Neural progenitor cell (in vitro differentiated cells): Measurements from ENCODE around the gene GTF2IRD1. TPM values are rescaled to one million over a fixed set of nuclear protein-coding genes. Genes with fewer than 3 reads are reported as not detected.
A peak's percentile ranks its signal among the peaks of the same experiment; 100 is the strongest.
"Not testable (repeated sequence)": the region's sequence is repeated elsewhere in the genome, so short reads cannot be mapped to it uniquely, and the experiment has no call there.

ENCODE experiments used
- DNase-seq: peaks from one replicate; pipeline ENCODE4 v3.0.0-alpha.2; 2016; ENCODE audit warnings: low spot score
- H2AFZ ChIP-seq: fragments of 200-600 bp; sonication (generic); replicated peaks from 2 replicates; pipeline ENCODE4 v1.6.1; 2016; ENCODE audit warnings: antibody characterized with exemption
- H3F3A ChIP-seq: fragments of 200-600 bp; sonication (generic); 2 replicates; pipeline ENCODE4 v1.6.1; 2016; ENCODE audit warnings: antibody characterized with exemption, low read depth
- H3K27ac ChIP-seq: fragments of 200-600 bp; sonication (generic); 2 replicates; pipeline ENCODE4 v1.5.1; 2016; ENCODE audit warnings: mild to moderate bottlenecking
- H3K27me3 ChIP-seq: fragments of 200-600 bp; sonication (generic); 2 replicates; pipeline ENCODE4 v1.6.1; 2016; ENCODE audit warnings: mild to moderate bottlenecking, moderate library complexity
- H3K36me3 ChIP-seq: fragments of 200-600 bp; sonication (generic); 2 replicates; pipeline ENCODE4 v1.5.1; 2016
- H3K4me1 ChIP-seq: fragments of 200-600 bp; sonication (generic); 2 replicates; pipeline ENCODE4 v1.6.1; 2016; ENCODE audit warnings: mixed run types
- H3K4me2 ChIP-seq: fragments of 200-600 bp; sonication (generic); 2 replicates; pipeline ENCODE4 v1.6.1; 2016
- H3K4me3 ChIP-seq: fragments of 200-600 bp; sonication (generic); 2 replicates; pipeline ENCODE4 v1.5.1; 2016
- H3K79me2 ChIP-seq: fragments of 200-600 bp; sonication (generic); 2 replicates; pipeline ENCODE4 v1.6.1; 2016; ENCODE audit warnings: low read depth
- H3K9ac ChIP-seq: fragments of 200-600 bp; sonication (generic); 2 replicates; pipeline ENCODE4 v1.6.1; 2016
- H3K9me3 ChIP-seq: fragments of 200-600 bp; sonication (generic); 2 replicates; pipeline ENCODE4 v1.5.1; 2016; ENCODE audit warnings: low read depth
- H4K20me1 ChIP-seq: fragments of 200-600 bp; sonication (generic); 2 replicates; pipeline ENCODE4 v1.6.1; 2016; ENCODE audit warnings: low read depth
- H3K27ac Mint-ChIP-seq: 3 replicates; pipeline ENCODE4 v1.8.0; 2021; ENCODE audit warnings: mixed read lengths
- H3K27me3 Mint-ChIP-seq: 2 replicates; pipeline ENCODE4 v1.8.0; 2022; ENCODE audit warnings: low read depth, mild to moderate bottlenecking, inconsistent platforms, moderate library complexity, mixed read lengths; ENCODE audit not compliant: insufficient read depth
- H3K36me3 Mint-ChIP-seq: 3 replicates; pipeline ENCODE4 v1.8.0; 2021; ENCODE audit warnings: mixed read lengths
- H3K4me1 Mint-ChIP-seq: 3 replicates; pipeline ENCODE4 v1.8.0; 2021; ENCODE audit warnings: mixed read lengths
- H3K4me3 Mint-ChIP-seq: 3 replicates; pipeline ENCODE4 v1.8.0; 2021; ENCODE audit warnings: mild to moderate bottlenecking, moderate library complexity, mixed read lengths
- H3K9me3 Mint-ChIP-seq: 3 replicates; pipeline ENCODE4 v1.8.0; 2020; ENCODE audit warnings: mixed read lengths
- EZH2 ChIP-seq: fragments of 200-600 bp; sonication (generic); IDR thresholded peaks from 2 replicates; pipeline ENCODE4 v1.6.1; 2017; ENCODE audit warnings: antibody characterized with exemption, mild to moderate bottlenecking, moderate library complexity
- EZH2phosphoT487 ChIP-seq: fragments of 200-600 bp; sonication (generic); IDR thresholded peaks from 2 replicates; pipeline ENCODE4 v1.6.1; 2017; ENCODE audit warnings: antibody characterized with exemption
- total RNA-seq: library from RNA; depleted of rRNA; stranded (reverse); fragments of >200 nt; gene quantifications from 2 replicates; pipeline ENCODE4 v1.2.3, GENCODE V29; 2015; ENCODE audit warnings: low replicate concordance
- TF ChIP-seq, protein P1 (sequence below): fragments of 200-600 bp; sonication (generic); IDR thresholded peaks from 2 replicates; pipeline ENCODE4 v1.5.1; 2017; ENCODE audit warnings: antibody characterized with exemption, mild to moderate bottlenecking

GTF2IRD1 gene
- total RNA-seq, 1 donor from 2014 or later = 25.6 TPM

DNA sequence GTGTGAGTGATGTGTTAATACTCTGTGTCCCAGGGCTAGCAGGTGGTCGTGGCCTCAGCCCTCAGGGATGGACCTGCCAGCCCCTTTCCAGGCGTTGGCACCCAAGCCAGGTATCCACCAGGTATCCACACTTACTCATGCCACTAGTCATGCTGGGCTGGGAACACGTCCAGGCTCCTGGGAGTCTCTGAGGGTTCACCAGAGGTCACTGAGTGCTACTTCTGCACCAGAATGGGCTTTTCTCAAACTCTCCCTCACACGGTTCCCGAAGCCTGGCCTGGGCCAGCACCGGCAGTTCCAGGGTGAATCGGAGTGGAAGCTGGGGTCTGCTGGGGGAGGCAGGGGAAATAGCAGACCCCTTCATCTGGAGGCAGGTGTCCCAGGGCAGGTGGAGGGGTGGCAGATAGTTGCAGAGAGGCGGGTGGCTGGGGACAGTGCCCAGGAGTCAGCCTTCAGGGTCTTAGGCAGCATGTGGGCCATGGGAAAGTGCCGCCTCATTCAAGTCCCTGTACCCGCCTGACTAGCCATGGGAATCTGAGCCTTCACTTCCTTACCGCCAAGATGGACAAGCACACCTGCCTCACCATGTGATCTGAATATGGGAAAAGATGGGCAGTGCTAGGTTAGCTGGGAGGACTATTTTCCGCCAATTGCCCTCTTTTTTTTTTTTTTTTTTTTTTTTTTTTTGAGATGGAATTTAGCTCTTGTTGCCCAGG, 108.3 kb downstream of the GTF2IRD1 start:
- H3K36me3 Mint-ChIP-seq = peaks cover 25% of the 10 kb centered on the region
- no peak overlapping the region for H3K27ac Mint-ChIP-seq
- Histone ChIP-seq H3K27me3 (no peaks in the 10 kb centered on the region), H4K20me1 (no peaks in the 10 kb centered on the region), H3F3A (no peaks in the 10 kb centered on the region), H3K36me3 (no peaks in the 10 kb centered on the region), H3K79me2 (no peaks in the 10 kb centered on the region), H3K4me3 (no peak overlapping the region), H3K4me1 (no peaks in the 10 kb centered on the region), H2AFZ (no peak overlapping the region), H3K9me3 (no peaks in the 10 kb centered on the region), H3K4me2 (no peak overlapping the region), H3K9ac (no peak overlapping the region), H3K27ac (no peak overlapping the region)
- no peak for DNase-seq
- H3K4me1 Mint-ChIP-seq = no peaks in the 10 kb centered on the region
- H3K4me3 Mint-ChIP-seq = no peak overlapping the region
- TF ChIP-seq EZH2 = no peak
- TF ChIP-seq EZH2phosphoT487 = no peak
- TF ChIP-seq, protein P1, sequence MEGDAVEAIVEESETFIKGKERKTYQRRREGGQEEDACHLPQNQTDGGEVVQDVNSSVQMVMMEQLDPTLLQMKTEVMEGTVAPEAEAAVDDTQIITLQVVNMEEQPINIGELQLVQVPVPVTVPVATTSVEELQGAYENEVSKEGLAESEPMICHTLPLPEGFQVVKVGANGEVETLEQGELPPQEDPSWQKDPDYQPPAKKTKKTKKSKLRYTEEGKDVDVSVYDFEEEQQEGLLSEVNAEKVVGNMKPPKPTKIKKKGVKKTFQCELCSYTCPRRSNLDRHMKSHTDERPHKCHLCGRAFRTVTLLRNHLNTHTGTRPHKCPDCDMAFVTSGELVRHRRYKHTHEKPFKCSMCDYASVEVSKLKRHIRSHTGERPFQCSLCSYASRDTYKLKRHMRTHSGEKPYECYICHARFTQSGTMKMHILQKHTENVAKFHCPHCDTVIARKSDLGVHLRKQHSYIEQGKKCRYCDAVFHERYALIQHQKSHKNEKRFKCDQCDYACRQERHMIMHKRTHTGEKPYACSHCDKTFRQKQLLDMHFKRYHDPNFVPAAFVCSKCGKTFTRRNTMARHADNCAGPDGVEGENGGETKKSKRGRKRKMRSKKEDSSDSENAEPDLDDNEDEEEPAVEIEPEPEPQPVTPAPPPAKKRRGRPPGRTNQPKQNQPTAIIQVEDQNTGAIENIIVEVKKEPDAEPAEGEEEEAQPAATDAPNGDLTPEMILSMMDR = no peak
- no peaks in the 10 kb centered on the region for H3K9me3 Mint-ChIP-seq
- H3K27me3 Mint-ChIP-seq = peaks cover 5% of the 10 kb centered on the region

DNA sequence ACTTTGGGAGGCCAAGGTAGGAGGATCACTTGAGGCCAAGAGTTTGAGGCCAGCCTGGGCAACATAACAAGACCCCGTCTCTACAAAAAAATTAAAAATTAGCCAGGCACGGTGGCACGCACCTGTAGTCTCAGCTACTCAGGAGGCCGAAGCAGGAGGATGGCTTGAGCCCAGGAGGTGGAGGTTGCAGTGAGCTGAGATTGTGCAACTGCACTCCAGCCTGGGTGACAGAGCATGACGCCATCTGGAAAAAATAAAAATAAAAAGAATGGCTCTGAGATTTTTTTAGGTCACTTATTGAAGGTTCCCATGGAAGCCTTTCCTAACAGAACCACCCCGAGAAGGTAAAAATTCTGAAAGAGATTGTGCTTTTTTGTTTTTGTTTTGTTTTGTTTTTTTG, 109.9 kb downstream of the GTF2IRD1 start:
- DNase-seq, H3K36me3 ChIP-seq, H3K4me3 ChIP-seq, H3F3A ChIP-seq, H3K27ac ChIP-seq, H3K27me3 Mint-ChIP-seq, H4K20me1 ChIP-seq, H2AFZ ChIP-seq, H3K9ac ChIP-seq, H3K27ac Mint-ChIP-seq, H3K4me3 Mint-ChIP-seq, H3K9me3 ChIP-seq, H3K27me3 ChIP-seq, H3K4me1 ChIP-seq, H3K79me2 ChIP-seq, H3K4me2 ChIP-seq, H3K9me3 Mint-ChIP-seq: not testable (repeated sequence)
- Mint-ChIP-seq H3K4me1 (peaks cover 11% of the 10 kb centered on the region), H3K36me3 (peaks cover 17% of the 10 kb centered on the region)

DNA sequence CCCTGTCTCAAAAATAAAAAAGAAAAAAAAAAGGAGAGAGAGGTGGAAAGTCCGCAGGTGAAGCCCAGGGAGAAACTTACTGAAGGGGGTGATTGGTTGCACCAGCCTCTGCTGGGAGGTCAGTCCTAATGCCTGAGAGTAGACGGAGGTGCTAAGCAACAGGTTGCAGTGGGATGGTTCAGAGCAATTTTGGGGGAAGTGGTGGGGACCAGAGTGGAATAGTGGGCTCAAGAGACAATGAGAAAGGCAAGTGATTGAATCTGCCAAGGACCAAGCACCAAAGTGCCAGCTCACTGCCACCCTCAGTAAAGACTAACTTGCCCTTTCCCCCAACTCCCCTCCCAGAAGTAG, 113.6 kb downstream of the GTF2IRD1 start:
- H3K4me2 ChIP-seq = no peak overlapping the region

DNA sequence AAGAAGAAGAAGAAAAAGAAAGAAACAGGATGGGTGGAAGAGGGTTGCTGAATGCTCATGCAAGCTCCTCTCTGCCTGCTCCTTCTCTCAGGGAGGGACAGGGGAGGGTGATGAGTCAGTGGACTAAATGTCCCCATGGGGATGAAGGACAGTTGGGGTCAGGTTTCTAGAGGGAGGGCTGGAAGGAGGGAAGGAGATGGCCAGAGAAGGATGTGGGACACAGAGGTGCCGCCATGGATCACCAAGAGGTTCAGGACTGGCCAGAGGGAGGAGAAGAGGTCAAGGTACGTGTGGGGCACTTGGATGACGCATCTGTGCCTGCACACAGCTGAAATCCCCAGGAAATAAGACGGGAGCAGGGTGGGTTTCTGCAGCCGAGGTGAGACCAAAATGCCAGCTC, 115.0 kb downstream of the GTF2IRD1 start:
- H3K27ac Mint-ChIP-seq = peak overlapping the region; percentile 94

More for the DNA sequence above, 113.6 kb downstream of the GTF2IRD1 start:
- Histone ChIP-seq H2AFZ (no peak overlapping the region), H3K4me1 (no peaks in the 10 kb centered on the region), H3K27me3 (no peaks in the 10 kb centered on the region), H3K79me2 (no peaks in the 10 kb centered on the region), H3K9ac (no peak overlapping the region), H3F3A (no peaks in the 10 kb centered on the region), H3K36me3 (no peaks in the 10 kb centered on the region), H3K9me3 (no peaks in the 10 kb centered on the region), H3K4me3 (no peak overlapping the region), H3K27ac (no peak overlapping the region), H4K20me1 (no peaks in the 10 kb centered on the region)
- no peak for DNase-seq
- peaks cover 24% of the 10 kb centered on the region for H3K4me1 Mint-ChIP-seq
- H3K9me3 Mint-ChIP-seq = no peaks in the 10 kb centered on the region
- H3K36me3 Mint-ChIP-seq = peaks cover 23% of the 10 kb centered on the region
- peaks cover 3% of the 10 kb centered on the region for H3K27me3 Mint-ChIP-seq
- TF ChIP-seq, protein P1 = no peak
- TF ChIP-seq EZH2phosphoT487 (no peak), EZH2 (no peak)
- H3K4me3 Mint-ChIP-seq = peak overlapping the region; percentile 41
- peak overlapping the region; percentile 16 for H3K27ac Mint-ChIP-seq

More for the DNA sequence above, 115.0 kb downstream of the GTF2IRD1 start:
- no peaks in the 10 kb centered on the region for H3K9me3 Mint-ChIP-seq
- Histone ChIP-seq H3K79me2 (no peaks in the 10 kb centered on the region), H3K36me3 (no peaks in the 10 kb centered on the region), H3K9ac (no peak overlapping the region), H2AFZ (no peak overlapping the region), H3K4me1 (no peaks in the 10 kb centered on the region), H3K9me3 (no peaks in the 10 kb centered on the region), H3K4me3 (no peak overlapping the region), H4K20me1 (no peaks in the 10 kb centered on the region), H3K27me3 (no peaks in the 10 kb centered on the region), H3K27ac (no peak overlapping the region), H3K4me2 (no peak overlapping the region), H3F3A (no peaks in the 10 kb centered on the region)
- H3K4me3 Mint-ChIP-seq = peak overlapping the region; percentile 67
- peaks cover 25% of the 10 kb centered on the region for H3K36me3 Mint-ChIP-seq
- TF ChIP-seq EZH2 (no peak), EZH2phosphoT487 (no peak)
- TF ChIP-seq, protein P1 = no peak
- H3K4me1 Mint-ChIP-seq = peaks cover 24% of the 10 kb centered on the region
- peaks cover 3% of the 10 kb centered on the region for H3K27me3 Mint-ChIP-seq
- no peak for DNase-seq
